ENCODE data around the gene ADARB2. TPM values are rescaled to one million over a fixed set of nuclear protein-coding genes. Genes with fewer than 3 reads are reported as not detected.

The ADARB2 gene
- total and polyA plus RNA-seq, 7 donors: 0.05 to 0.39 (median 0.15) TPM; not detected in 2

GRCh38 chr10:1331560-1331959, 405.8 kb downstream of the ADARB2 start:
- no peak overlapping the region for H3K4me3 ChIP-seq
- TF ChIP-seq CTCF (IDR thresholded peaks at IDR 0.05): no peak
- WGBS, 3 donors: 86 to 100% (median 92%) methylated on average over 1 of the region's 1 CpG
- H3K4me1 ChIP-seq: no peaks in the 10 kb centered on the region
- peaks cover 0 to 2% (median 0%) of the 10 kb centered on the region in 3 donors for H3K27me3 ChIP-seq (ENCODE audit: insufficient read depth in 3 of 3, low read length in 2 of 3)
- DNase-seq (no peak), ATAC-seq (no peak)
- no peaks in the 10 kb centered on the region for H3K9me3 ChIP-seq
- H3K36me3 ChIP-seq (ENCODE audit: insufficient read depth in 1 of 2, low read depth in 1 of 2): no peaks in the 10 kb centered on the region
- intact Hi-C loops (cut with DNase I): no loop called here
- no peak overlapping the region for H3K27ac ChIP-seq

- no peak for TF ChIP-seq CTCF (IDR thresholded peaks at IDR 0.05)
- Histone ChIP-seq H3K4me1 (no peaks in the 10 kb centered on the region), H3K9me3 (no peaks in the 10 kb centered on the region), H3K36me3 (ENCODE audit: insufficient read depth in 1 of 2, low read depth in 1 of 2) (no peaks in the 10 kb centered on the region), H3K4me3 (no peak overlapping the region), H3K27me3 (ENCODE audit: insufficient read depth in 3 of 3, low read length in 2 of 3) (peaks cover 0 to 5% (median 0%) of the 10 kb centered on the region in 3 donors), H3K27ac (no peak overlapping the region)
- WGBS, 3 donors: 80 to 82% (median 80%) methylated on average over 9 of the region's 9 CpGs
- ATAC-seq (no peak), DNase-seq (no peak)
- intact Hi-C loops (cut with DNase I): no loop called here
Measured at GRCh38 chr10:1329622-1330021, 407.7 kb downstream of the ADARB2 start.

GRCh38 chr10:1328981-1329614, 408.2 kb downstream of the ADARB2 start:
- H3K27ac ChIP-seq: no peak overlapping the region
- no peak overlapping the region for H3K4me3 ChIP-seq
- WGBS, 3 donors: 40 to 61% (median 59%) methylated on average over 5 of the region's 5 CpGs
- peaks cover 0 to 5% (median 0%) of the 10 kb centered on the region in 3 donors for H3K27me3 ChIP-seq (ENCODE audit: insufficient read depth in 3 of 3, low read length in 2 of 3)
- H3K4me1 ChIP-seq: no peaks in the 10 kb centered on the region
- DNase-seq: no peak
- H3K36me3 ChIP-seq (ENCODE audit: insufficient read depth in 1 of 2, low read depth in 1 of 2): no peaks in the 10 kb centered on the region
- no peak for ATAC-seq
- no peak for TF ChIP-seq CTCF (IDR thresholded peaks at IDR 0.05)
- intact Hi-C loops (cut with DNase I): no loop called here
- H3K9me3 ChIP-seq: no peaks in the 10 kb centered on the region

GRCh38 chr10:1328161-1328823, 409.0 kb downstream of the ADARB2 start:
- no peak for TF ChIP-seq CTCF (IDR thresholded peaks at IDR 0.05)
- Histone ChIP-seq H3K27me3 (ENCODE audit: insufficient read depth in 3 of 3, low read length in 2 of 3) (peaks cover 0 to 5% (median 0%) of the 10 kb centered on the region in 3 donors), H3K36me3 (ENCODE audit: insufficient read depth in 1 of 2, low read depth in 1 of 2) (no peaks in the 10 kb centered on the region), H3K9me3 (no peaks in the 10 kb centered on the region), H3K27ac (no peak overlapping the region), H3K4me3 (no peak overlapping the region), H3K4me1 (no peaks in the 10 kb centered on the region)
- 71 to 78% (median 76%) methylated on average over 15 of the region's 15 CpGs for WGBS, 3 donors
- no peak for DNase-seq
- no peak for ATAC-seq
- intact Hi-C loops (cut with DNase I): no loop called here
